KOPT-K1 (cell line): ENCODE results near the gene DSCAML1.

Experiments used
- H3K27ac ChIP-seq: fragments of 200-600 bp; sonication (generic); 2 replicates; pipeline ENCODE4 v1.5.1; 2016; ENCODE audit warnings: antibody characterized with exemption, mild to moderate bottlenecking, low read depth, low read length; ENCODE audit not compliant: poor library complexity, severe bottlenecking
- H3K36me3 ChIP-seq: fragments of 200-600 bp; sonication (generic); 2 replicates; pipeline ENCODE4 v1.5.1; 2017; ENCODE audit warnings: antibody characterized with exemption, mild to moderate bottlenecking, low read length, moderate library complexity; ENCODE audit not compliant: insufficient read depth
- H3K9me3 ChIP-seq: fragments of 200-600 bp; sonication (generic); 2 replicates; pipeline ENCODE4 v1.5.1; 2017; ENCODE audit warnings: antibody characterized with exemption, low read length, mild to moderate bottlenecking; ENCODE audit not compliant: insufficient read depth, poor library complexity, severe bottlenecking

The DSCAML1 gene

DNA sequence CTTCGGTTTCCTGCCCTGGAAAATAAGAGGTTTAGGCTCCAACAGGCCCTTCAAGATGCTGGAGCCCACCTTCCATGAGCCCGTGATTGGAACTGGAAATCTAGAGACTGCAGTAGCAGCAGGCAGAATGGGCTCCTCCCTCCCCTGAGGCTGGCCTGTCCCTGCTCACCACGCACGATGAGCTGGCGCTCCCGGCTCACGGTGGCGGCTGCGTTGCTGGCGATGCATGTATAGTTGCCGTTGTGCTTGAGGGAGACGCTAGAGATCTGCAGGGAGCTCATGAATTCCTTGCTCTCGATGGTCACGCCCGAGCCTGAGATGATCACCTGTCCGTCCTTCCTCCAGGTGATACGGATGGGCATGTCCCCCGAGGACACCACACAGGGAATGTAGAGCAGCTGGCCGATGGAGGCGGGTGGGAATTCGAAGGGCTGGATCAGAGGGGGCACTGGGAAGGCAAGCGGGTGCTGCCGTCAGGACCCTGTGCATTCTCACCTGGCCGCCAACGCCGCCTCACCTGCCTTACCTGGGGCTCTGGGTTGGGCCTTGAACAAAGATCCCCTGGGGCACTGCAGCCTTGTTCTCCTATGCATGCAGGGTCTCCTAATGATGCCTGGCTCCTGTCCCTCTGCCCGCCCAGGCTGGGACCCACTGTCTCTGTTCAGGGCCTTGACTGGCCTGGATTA, 291.6 kb downstream of the DSCAML1 start:
- H3K9me3 ChIP-seq, result no peaks in the 10 kb centered on the region
- no peak overlapping the region for H3K27ac ChIP-seq
- no peaks in the 10 kb centered on the region for H3K36me3 ChIP-seq

- H3K27ac ChIP-seq, result no peak overlapping the region
- no peaks in the 10 kb centered on the region for H3K36me3 ChIP-seq
- no peaks in the 10 kb centered on the region for H3K9me3 ChIP-seq
These were observed 294.3 kb downstream of the DSCAML1 start for GRCh38 chr11:117502779-117503100.

- Histone ChIP-seq H3K9me3 (no peaks in the 10 kb centered on the region), H3K27ac (no peak overlapping the region), H3K36me3 (no peaks in the 10 kb centered on the region)
These were observed 294.8 kb downstream of the DSCAML1 start for GRCh38 chr11:117502015-117502778.

- H3K27ac ChIP-seq, result no peak overlapping the region
- no peaks in the 10 kb centered on the region for H3K36me3 ChIP-seq
- H3K9me3 ChIP-seq, result no peaks in the 10 kb centered on the region
These were observed 295.6 kb downstream of the DSCAML1 start for GRCh38 chr11:117501237-117501898.

DNA sequence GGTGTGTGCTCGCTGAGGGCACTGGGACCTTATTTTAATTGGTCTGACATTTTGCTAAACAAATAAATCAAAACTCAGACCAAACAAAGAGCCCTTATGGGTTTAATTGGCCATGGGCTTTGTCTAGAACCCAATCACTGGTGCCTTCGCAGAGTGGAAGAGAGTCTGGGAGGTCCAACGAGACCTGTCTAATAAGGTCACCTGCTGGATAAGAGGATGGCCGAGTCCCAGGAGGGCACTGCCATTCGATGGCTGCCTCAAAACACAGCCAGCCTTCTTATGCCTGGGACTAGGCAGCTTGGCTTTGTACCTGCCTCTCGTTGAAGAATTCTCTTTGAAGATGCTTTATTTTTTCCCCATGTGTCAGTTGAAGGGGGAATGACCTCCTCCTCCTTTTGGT, 298.2 kb downstream of the DSCAML1 start:
- Histone ChIP-seq H3K36me3 (no peaks in the 10 kb centered on the region), H3K9me3 (no peaks in the 10 kb centered on the region), H3K27ac (no peak overlapping the region)

DNA sequence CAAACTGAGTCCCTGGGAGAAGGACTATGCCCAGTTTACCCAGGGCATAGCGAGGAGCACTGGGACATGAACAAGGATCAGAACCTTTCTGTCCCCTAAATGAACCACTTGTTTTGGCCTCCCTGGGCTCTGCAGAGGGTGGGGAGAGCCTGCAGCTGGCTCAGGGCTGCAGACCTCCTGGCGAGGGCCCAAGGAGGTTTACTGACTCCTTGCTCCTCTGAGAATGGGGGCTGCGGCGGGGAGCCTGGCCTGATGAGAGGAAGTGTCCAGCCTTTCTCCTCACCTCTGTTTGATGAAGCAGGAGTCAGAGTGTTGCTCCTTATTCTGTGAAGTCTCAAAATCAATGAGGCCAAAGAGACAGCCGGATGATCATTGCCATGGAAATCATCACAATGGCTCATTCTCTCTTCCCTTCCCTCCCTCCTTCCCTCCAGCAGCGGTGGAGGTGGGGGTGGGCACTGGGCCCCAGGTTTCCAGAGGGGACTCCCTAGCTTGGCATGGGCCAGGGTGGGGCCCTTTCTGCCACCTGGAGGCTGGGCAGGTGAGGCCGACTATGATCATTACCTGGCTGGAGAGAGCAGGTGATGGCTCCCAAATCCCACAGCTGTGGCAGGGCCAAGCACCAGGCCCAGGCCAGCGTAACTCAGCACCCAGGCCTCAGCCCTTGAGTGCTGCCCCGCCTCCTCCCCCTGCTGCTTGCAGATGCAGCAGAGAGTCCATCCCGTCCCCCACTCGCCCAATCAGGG, 299.6 kb downstream of the DSCAML1 start:
- no peak overlapping the region for H3K27ac ChIP-seq
- H3K9me3 ChIP-seq, result no peaks in the 10 kb centered on the region
- H3K36me3 ChIP-seq, result no peaks in the 10 kb centered on the region

GRCh38 chr11:117495357-117495756, 301.7 kb downstream of the DSCAML1 start:
- Histone ChIP-seq H3K36me3 (no peaks in the 10 kb centered on the region), H3K27ac (no peak overlapping the region), H3K9me3 (no peaks in the 10 kb centered on the region)

- Histone ChIP-seq H3K27ac (no peak overlapping the region), H3K9me3 (no peaks in the 10 kb centered on the region), H3K36me3 (no peaks in the 10 kb centered on the region)
These were observed 304.3 kb downstream of the DSCAML1 start for GRCh38 chr11:117492578-117493251.

GRCh38 chr11:117490911-117491310, 306.1 kb downstream of the DSCAML1 start:
- Histone ChIP-seq H3K27ac (no peak overlapping the region), H3K9me3 (no peaks in the 10 kb centered on the region), H3K36me3 (no peaks in the 10 kb centered on the region)

DNA sequence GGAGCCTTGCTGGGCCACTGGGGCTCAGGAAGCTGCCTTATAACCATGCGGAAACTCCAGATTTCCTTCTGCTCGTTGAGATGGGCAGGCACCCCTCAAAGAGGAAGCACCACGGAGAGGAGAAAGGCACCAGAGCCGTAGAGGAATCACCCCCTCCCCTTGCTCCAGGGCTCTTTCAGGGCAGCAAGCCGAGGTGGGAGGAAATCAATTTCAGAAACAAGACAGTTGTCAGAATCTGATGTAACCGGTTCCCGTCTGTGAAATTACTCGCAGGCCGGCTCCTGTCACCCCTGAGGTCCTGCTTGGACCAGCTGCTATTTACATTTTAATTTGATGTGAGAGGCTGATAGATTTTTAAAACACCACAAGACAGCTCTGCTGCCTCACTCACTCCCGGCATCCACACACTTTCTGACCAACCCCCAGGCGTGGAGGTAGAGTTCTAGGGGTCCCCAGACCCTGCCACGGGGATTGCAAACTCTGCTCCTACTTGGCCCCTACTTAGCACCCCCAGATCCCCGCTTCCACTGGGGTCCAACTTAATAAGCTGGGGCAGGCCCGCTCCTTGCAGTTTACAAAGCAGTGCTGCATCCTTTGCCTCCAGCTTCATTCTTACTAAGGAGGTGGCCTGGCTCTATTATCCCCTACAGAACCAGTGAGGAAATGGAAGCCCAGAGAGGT, 306.9 kb downstream of the DSCAML1 start:
- no peaks in the 10 kb centered on the region for H3K9me3 ChIP-seq
- no peaks in the 10 kb centered on the region for H3K36me3 ChIP-seq
- no peak overlapping the region for H3K27ac ChIP-seq

DNA sequence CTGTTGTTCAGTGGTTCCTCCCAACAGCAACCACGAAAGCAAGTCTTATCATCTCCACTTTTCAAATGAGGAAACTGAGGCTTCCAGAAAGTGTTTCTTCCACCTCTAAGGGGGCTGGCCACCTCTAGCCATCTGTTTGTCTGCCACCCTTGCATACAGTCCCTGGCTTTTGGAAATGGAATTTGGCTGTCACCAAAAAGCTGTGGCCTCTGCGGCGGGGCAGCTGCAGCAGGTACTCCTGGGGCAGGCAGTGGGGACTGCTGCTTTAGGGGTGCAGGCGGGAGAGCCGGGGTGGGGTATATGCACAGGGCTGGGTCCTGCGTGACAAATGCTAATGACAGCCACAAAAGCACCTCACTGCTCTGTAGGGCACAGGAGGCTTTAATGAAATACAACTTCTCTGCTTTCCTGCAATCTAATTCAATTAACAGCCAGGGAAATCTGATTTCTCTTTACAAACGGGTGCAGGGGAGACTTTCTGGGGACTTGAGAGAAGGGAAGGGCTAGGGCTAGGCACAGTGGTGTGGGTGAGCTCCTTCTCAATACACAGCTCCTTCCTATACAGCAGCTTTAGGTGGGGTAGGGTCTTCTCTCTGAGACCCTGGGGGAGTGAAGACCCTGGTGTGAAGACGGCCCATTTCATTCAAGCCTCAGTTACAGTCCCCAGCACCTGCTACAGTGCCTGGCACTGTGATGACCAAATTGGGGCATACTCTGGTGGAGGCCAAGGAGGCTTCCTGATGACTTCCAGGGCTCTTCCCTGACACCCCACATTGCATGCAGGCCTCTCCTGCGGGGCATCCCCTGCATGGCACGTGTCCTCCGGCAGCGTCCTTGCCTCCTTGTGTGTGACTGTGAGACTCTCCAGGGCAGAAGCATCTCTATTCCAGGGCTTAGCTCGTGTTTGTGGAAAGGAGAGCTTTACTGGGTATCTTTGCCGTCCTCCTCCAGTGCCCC, 307.7 kb downstream of the DSCAML1 start:
- H3K27ac ChIP-seq, result no peak overlapping the region
- no peaks in the 10 kb centered on the region for H3K36me3 ChIP-seq
- H3K9me3 ChIP-seq, result no peaks in the 10 kb centered on the region

GRCh38 chr11:117486059-117486458, 311.0 kb downstream of the DSCAML1 start:
- no peaks in the 10 kb centered on the region for H3K36me3 ChIP-seq
- H3K9me3 ChIP-seq, result no peaks in the 10 kb centered on the region
- no peak overlapping the region for H3K27ac ChIP-seq

DNA sequence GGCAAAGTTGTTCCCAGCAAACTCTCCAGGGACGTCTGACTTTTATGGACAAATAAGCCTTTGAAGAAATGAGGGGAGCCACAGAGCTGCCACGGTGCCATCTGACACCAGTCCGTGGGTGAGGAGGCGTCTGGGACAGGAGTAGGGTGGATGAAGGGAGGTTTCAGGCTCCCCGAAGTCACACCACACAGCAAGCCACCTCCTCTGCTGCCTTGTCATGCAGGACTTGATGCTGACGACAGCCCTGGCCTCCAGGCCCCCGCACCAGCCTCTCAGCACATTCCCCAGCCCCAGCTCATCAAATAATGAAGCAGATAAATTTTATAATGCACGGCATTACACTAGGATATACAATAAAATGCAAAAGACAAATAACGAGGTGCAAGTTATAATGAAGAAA, 312.9 kb downstream of the DSCAML1 start:
- H3K27ac ChIP-seq, result no peak overlapping the region
- H3K9me3 ChIP-seq, result no peaks in the 10 kb centered on the region
- no peaks in the 10 kb centered on the region for H3K36me3 ChIP-seq
